Lower leg skin (tissue), 4 donors: ENCODE data around the gene YBEY. TPM values are rescaled to one million over a fixed set of nuclear protein-coding genes. Genes with fewer than 3 reads are reported as not detected.
A peak's percentile ranks its signal among the peaks of the same experiment; 100 is the strongest.

Experiments
- DNase-seq, 2 donors: peaks; one replicate each; pipeline ENCODE4 v3.0.0-alpha.2; 2019; ENCODE audit warnings: low spot score in 2 of 2
- H3K4me3 ChIP-seq: fragments of 200-600 bp; sonication (generic); 2 replicates; pipeline ENCODE4 v1.5.1; 2017; ENCODE audit warnings: mild to moderate bottlenecking, low read depth; ENCODE audit not compliant: poor library complexity, severe bottlenecking
- POLR2A ChIP-seq, 2 donors: fragments of 450-650 bp; IDR thresholded peaks; one replicate each; pipeline ENCODE4 v1.6.1; 2016 to 2017; ENCODE audit warnings: antibody characterized with exemption in 2 of 2, mild to moderate bottlenecking in 1 of 2, moderate library complexity in 1 of 2
- WGBS, 2 donors: methylation state at CpG; one replicate each; pipeline ENCODE4 v1.1.5; 2018; 5-methylcytosine and 5-hydroxymethylcytosine counted together
- intact Hi-C: fragments of 100-400 bp; cut with DNase I; formaldehyde crosslinking; loops from one replicate; pipeline ENCODE4 v1.15.0; 2023; ENCODE audit warnings: low total_unique reads
- total RNA-seq, 4 donors: library from RNA; depleted of rRNA; stranded (reverse); fragments of >200 nt; gene quantifications; one replicate each; pipeline ENCODE4 v1.1.0, GENCODE V29; 2016
- TF ChIP-seq, protein P1 (sequence below), 3 donors: fragments of 450-650 bp; IDR thresholded peaks; one replicate each; pipeline ENCODE4 v1.5.1; 2016; ENCODE audit warnings: antibody characterized with exemption in 3 of 3, mild to moderate bottlenecking in 3 of 3, moderate library complexity in 2 of 3

Gene YBEY
- total RNA-seq, 4 donors from 2014 or later = 7.4 to 21.7 (median 17.0) TPM

DNA sequence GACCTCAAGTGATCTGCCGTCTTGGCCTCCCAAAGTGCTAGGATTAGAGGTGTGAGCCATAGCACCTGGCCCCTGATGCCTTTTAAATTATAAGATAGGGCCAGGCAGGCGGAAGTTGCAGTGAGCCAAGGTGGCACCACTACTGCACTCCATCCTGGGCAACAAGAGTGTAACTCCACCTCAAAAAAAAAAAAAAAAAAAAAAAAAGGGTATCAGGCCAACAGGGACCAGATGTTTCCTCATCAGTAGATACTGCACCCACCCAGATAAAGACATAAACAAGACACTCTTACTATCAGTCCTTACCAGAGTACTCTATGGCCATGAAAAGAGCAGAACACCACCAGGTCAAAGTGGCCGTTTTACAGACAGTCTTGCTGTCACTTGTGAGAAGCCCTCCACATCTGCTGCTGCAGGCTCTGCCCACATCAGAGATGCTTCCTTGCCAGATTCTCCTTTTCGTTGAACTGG lies 34.2 kb downstream of the YBEY start:
- no peak overlapping the region for H3K4me3 ChIP-seq
- 71 to 76% methylated on average over 4 of the region's 4 CpGs for WGBS, 2 donors
- intact Hi-C loops = no loop called here
- no peak for DNase-seq
- TF ChIP-seq, protein P1, sequence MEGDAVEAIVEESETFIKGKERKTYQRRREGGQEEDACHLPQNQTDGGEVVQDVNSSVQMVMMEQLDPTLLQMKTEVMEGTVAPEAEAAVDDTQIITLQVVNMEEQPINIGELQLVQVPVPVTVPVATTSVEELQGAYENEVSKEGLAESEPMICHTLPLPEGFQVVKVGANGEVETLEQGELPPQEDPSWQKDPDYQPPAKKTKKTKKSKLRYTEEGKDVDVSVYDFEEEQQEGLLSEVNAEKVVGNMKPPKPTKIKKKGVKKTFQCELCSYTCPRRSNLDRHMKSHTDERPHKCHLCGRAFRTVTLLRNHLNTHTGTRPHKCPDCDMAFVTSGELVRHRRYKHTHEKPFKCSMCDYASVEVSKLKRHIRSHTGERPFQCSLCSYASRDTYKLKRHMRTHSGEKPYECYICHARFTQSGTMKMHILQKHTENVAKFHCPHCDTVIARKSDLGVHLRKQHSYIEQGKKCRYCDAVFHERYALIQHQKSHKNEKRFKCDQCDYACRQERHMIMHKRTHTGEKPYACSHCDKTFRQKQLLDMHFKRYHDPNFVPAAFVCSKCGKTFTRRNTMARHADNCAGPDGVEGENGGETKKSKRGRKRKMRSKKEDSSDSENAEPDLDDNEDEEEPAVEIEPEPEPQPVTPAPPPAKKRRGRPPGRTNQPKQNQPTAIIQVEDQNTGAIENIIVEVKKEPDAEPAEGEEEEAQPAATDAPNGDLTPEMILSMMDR (IDR thresholded peaks at IDR 0.05) = no peak
- TF ChIP-seq POLR2A (IDR thresholded peaks at IDR 0.05) = no peak

DNA sequence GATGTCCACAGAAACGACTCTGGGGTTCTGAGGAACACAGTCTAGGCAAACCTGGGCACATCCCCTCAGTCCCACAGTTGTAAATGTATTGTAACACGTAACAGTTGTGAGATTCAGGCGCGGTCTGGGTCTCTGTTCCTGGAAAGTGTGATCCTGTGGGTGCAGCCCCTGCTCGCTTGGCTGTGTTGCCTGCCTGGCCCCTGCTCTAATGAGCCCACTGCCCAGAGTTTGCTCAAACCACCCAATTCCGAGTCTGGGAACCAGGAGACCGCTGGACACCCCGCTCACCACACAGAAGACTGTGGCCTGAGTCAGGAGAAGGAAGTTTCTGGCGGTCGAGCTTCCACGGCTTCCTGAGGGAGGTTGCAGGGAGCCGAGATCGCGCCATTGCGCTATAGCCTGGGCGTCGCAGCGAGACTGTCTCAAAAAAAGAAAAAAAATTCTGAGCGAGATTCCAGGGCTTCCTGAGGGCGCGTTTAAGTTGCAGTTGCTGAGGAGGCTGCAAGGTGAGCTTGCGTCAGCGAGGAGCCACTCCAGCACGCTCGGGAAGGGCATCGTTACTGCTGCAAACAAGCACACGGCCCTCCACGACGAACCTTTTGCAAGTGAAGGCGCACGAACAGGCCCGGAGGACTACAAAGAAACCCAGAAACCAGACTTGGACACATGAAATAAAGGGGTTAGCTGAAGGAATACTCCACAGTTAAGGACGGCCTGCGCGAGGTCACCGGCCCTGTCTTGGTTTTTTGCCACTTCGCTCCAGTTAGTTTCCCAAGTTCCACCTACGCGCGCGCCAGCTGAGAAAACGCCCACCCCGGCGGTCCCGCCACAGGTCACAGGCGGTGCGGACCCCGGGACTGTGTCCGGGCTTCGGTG lies 36.4 kb downstream of the YBEY start:
- peak overlapping the region; percentile 49 for H3K4me3 ChIP-seq
- intact Hi-C loops = no loop called here
- TF ChIP-seq POLR2A (IDR thresholded peaks at IDR 0.05) = no peak
- TF ChIP-seq, protein P1 (IDR thresholded peaks at IDR 0.05) = no peak
- DNase-seq = no peak
- 5 to 6% methylated on average over 49 to 50 of the region's 50 CpGs for WGBS, 2 donors

DNA sequence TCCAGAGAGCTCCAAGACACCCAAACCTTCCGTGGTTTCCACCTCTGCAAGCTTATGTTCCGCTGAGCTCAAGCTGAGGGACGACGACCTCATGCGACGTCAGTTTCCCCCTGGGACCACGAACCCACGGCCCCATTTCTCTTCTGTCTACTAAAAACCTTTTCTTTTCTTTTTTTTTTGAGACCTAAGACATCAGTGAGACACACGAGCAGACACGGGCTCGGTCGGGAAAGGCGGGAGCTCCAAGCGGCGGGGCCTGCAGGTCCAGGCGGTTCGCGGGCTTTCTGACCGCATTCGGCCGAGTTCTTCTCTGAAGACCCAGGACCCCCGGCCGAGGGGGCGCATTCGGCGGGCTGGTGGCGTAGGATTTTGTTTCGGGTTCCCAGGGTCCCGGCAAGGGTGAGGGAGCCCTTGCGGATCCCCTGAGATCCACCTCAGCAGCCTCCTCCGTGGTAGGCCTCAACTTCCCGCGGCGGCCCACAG lies 37.1 kb downstream of the YBEY start:
- DNase-seq = no peak
- WGBS, 2 donors = 0 to 1% methylated on average over 31 to 34 of the region's 34 CpGs
- TF ChIP-seq, protein P1 (IDR thresholded peaks at IDR 0.05) = no peak
- no peak for TF ChIP-seq POLR2A (IDR thresholded peaks at IDR 0.05)
- H3K4me3 ChIP-seq = peak overlapping the region; percentile 49
- intact Hi-C loops = no loop called here

DNA sequence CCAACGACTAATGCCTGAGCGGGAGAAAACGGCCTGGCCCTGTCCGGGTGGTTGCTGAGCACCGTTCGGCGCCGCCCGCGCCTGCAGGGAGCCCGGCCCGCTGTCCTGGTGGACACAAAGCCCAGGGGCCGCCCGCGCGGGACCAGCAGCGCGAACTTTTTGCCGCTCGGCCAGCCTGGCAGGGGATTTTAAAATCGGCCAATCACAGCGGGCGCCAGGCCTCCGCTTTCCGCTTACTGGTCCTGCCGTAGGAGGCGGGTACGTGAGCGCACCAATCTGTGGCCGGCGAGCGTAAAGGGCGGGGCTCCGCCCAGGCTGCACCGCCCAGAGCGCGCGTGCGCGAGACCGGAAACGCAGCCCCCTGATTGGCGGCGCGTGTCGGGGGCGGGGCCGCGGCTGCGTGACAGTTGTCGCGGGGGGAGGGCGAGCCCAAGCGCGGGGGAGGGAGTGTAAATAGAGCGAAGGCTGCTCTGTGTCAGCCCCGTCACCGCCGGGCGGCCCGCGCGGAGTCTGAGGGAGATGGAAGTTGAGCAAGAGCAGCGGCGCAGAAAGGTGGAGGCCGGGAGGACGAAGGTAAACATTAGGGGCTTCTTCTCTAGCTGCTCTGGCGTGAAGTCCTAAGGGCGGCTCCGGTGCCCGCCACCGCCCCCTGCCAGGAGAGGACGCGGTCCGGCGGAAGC lies 37.7 kb downstream of the YBEY start, which contains the start of the genes C21orf58 and PCNT:
Gene C21orf58, minus strand, starts transcription at position 161 of the 680 bp plus-strand sequence. CDS start 1,132 bp downstream, outside the sequence.
Gene PCNT, plus strand, starts transcription at position 447 of the 680 bp plus-strand sequence. Its CDS starts 73 bp downstream, at position 520.
- intact Hi-C loops = no loop called here
- H3K4me3 ChIP-seq = peak within 1 kb of the TSS; percentile 74
- DNase-seq = peak; percentile 96 to 99
- WGBS, 2 donors = 1% methylated on average over 23 to 42 of the region's 76 CpGs
- TF ChIP-seq POLR2A (IDR thresholded peaks at IDR 0.05) = no peak
- TF ChIP-seq, protein P1 (IDR thresholded peaks at IDR 0.05) = no peak

DNA sequence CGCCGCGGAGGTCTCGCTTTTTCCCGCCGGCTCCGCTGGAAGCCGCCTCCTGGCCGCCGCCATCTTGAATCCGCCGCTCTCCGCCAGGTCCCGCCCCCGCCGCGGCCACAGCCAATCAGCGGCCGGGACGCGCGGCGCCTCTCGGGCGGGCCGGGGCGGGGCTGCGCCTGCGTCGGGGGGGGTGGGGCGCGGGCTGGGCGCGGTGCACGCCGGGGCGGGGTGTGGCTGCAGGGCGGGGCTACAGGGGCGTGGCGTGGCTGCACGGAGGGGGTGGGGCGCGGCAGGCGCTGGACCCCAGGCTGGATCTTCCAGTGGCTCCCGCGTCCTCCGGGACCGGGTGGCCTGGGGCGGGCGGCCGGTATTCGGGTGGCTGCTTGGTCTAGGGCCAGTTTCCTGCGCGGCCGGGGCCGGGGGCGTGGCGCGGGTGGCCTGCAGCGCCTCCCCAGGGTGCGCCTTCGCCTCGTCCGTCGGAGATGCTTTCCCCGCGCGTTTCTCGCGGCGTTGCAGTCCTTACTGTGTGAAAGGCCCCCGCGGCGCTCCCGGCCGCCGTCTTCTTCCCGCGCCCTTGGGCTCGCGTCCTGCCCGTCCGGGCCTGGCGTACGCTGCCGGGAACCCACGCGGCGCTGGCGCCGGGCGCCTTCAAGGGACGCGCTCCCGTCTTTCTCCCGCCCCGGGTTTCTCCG lies 38.4 kb downstream of the YBEY start:
- WGBS, 2 donors = 0 to 1% methylated on average over 32 to 35 of the region's 98 CpGs
- DNase-seq = peak; percentile 63 to 97
- intact Hi-C loops = no loop called here
- peak overlapping the region; percentile 74 for H3K4me3 ChIP-seq
- TF ChIP-seq POLR2A (IDR thresholded peaks at IDR 0.05) = no peak
- TF ChIP-seq, protein P1 (IDR thresholded peaks at IDR 0.05) = no peak
